Measurements from ENCODE around the gene SPRTN. TPM values are rescaled to one million over a fixed set of nuclear protein-coding genes. Genes with fewer than 3 reads are reported as not detected.
A peak's percentile ranks its signal among the peaks of the same experiment; 100 is the strongest.

Gene SPRTN
- total and polyA plus RNA-seq, 12 donors, result 3.9 to 18.5 (median 11.0) TPM

GRCh38 chr1:231315887-231316286 lies 22.2 kb upstream of the SPRTN start:
- WGBS, 4 donors, result 33 to 41% (median 37%) methylated on average over 11 of the region's 11 CpGs
- Histone ChIP-seq H3K27me3 (no peaks in the 10 kb centered on the region), H3K4me3 (no peak overlapping the region), H3K9me3 (replicated peaks in 1 of 3) (no peaks in the 10 kb centered on the region), H3K27ac (no peak overlapping the region), H3K36me3 (replicated peaks in 1 of 2) (no peaks in the 10 kb centered on the region), H3K4me1 (replicated peaks in 1 of 2) (no peaks in the 10 kb centered on the region)
- intact Hi-C loops (cut with DNase I), result no loop called here
- TF ChIP-seq CTCF (IDR thresholded peaks at IDR 0.05), result peak; percentile 17 to 53 (median 49)
- TF ChIP-seq POLR2A (IDR thresholded peaks at IDR 0.05), result no peak
- DNase-seq, result peak; percentile 21 to 58 (median 39)

GRCh38 chr1:231317306-231318014 lies 20.6 kb upstream of the SPRTN start:
- H3K4me1 ChIP-seq (replicated peaks in 1 of 2), result no peaks in the 10 kb centered on the region
- TF ChIP-seq POLR2A (IDR thresholded peaks at IDR 0.05) (no peak), CTCF (IDR thresholded peaks at IDR 0.05) (no peak)
- intact Hi-C loops (cut with DNase I), result no loop called here
- no peak overlapping the region for H3K27ac ChIP-seq
- 90 to 94% (median 93%) methylated on average over 27 to 44 of the region's 44 CpGs for WGBS, 4 donors
- H3K36me3 ChIP-seq (replicated peaks in 1 of 2), result no peaks in the 10 kb centered on the region
- DNase-seq, result peak in 1 of 7 donors; percentile 25
- no peak overlapping the region for H3K4me3 ChIP-seq
- no peaks in the 10 kb centered on the region for H3K9me3 ChIP-seq (replicated peaks in 1 of 3)
- no peaks in the 10 kb centered on the region for H3K27me3 ChIP-seq

- WGBS, 4 donors, result 90 to 95% (median 92%) methylated on average over 15 of the region's 15 CpGs
- Histone ChIP-seq H3K27ac (no peak overlapping the region), H3K27me3 (no peaks in the 10 kb centered on the region), H3K4me3 (no peak overlapping the region), H3K36me3 (replicated peaks in 1 of 2) (no peaks in the 10 kb centered on the region), H3K9me3 (replicated peaks in 1 of 3) (no peaks in the 10 kb centered on the region), H3K4me1 (replicated peaks in 1 of 2) (no peaks in the 10 kb centered on the region)
- peak in 1 of 7 donors; percentile 21 for DNase-seq
- intact Hi-C loops (cut with DNase I), result no loop called here
- TF ChIP-seq CTCF (IDR thresholded peaks at IDR 0.05) (no peak), POLR2A (IDR thresholded peaks at IDR 0.05) (no peak)
Measured at GRCh38 chr1:231318015-231318355, 20.1 kb upstream of the SPRTN start.

- H3K27ac ChIP-seq, result no peak overlapping the region
- H3K27me3 ChIP-seq, result no peaks in the 10 kb centered on the region
- H3K36me3 ChIP-seq (replicated peaks in 1 of 2), result no peaks in the 10 kb centered on the region
- intact Hi-C loops (cut with DNase I), result no loop called here
- H3K4me3 ChIP-seq, result no peak overlapping the region
- TF ChIP-seq POLR2A (IDR thresholded peaks at IDR 0.05) (no peak), CTCF (IDR thresholded peaks at IDR 0.05) (no peak)
- peak in 1 of 7 donors; percentile 11 for DNase-seq
- 83 to 93% (median 89%) methylated on average over 4 of the region's 4 CpGs for WGBS, 4 donors
- H3K4me1 ChIP-seq (replicated peaks in 1 of 2), result no peaks in the 10 kb centered on the region
- no peaks in the 10 kb centered on the region for H3K9me3 ChIP-seq (replicated peaks in 1 of 3)
Measured at GRCh38 chr1:231318568-231318967, 19.5 kb upstream of the SPRTN start.

All from adrenal gland (tissue), 12 donors.